ENCODE results near the gene DDIT4.

DNA sequence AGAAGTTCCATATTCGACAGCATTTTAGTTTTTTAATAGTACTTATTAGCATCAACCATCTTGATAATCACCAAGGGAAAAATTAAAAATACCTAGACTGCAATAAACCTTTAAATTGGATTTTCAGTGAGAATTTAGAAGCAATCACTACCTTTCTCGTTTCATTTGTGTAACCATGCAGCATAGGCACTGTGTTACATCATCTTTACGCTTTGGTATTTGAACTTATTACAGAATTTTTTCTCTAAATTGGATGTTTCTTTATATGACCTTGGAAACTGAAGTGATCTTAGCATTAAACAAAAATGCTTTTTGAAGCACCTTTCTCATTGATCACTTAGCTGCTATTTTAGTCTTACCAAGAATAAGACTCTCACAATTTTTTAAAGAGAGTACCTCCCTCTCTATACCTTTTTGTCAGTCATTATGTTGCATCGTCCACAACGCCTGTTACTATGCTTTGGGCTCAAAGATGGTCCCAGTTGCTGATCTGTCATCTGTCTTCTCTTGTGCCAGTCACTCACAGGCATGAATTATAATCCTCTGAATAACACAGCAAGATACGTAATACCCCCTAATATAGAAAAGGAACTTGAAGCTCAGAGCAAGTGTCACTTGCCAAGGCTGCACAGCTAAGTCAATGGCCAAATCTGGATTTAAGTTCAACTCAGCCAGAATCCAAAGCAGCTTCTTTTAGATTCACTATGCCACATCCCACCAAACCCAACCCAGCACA, 38.0 kb upstream of the DDIT4 start:
- TF ChIP-seq, protein P1, sequence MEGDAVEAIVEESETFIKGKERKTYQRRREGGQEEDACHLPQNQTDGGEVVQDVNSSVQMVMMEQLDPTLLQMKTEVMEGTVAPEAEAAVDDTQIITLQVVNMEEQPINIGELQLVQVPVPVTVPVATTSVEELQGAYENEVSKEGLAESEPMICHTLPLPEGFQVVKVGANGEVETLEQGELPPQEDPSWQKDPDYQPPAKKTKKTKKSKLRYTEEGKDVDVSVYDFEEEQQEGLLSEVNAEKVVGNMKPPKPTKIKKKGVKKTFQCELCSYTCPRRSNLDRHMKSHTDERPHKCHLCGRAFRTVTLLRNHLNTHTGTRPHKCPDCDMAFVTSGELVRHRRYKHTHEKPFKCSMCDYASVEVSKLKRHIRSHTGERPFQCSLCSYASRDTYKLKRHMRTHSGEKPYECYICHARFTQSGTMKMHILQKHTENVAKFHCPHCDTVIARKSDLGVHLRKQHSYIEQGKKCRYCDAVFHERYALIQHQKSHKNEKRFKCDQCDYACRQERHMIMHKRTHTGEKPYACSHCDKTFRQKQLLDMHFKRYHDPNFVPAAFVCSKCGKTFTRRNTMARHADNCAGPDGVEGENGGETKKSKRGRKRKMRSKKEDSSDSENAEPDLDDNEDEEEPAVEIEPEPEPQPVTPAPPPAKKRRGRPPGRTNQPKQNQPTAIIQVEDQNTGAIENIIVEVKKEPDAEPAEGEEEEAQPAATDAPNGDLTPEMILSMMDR (IDR thresholded peaks at IDR 0.05) = no peak
- TF ChIP-seq POLR2A (IDR thresholded peaks at IDR 0.05) = no peak
